ENCODE measurements around the gene PRMT9. TPM values are rescaled to one million over a fixed set of nuclear protein-coding genes. Genes with fewer than 3 reads are reported as not detected.

Gene PRMT9
- total and polyA plus RNA-seq, 8 donors, result 2.4 to 23.9 (median 7.0) TPM

GRCh38 chr4:147638365-147638764 is 45.6 kb downstream of the PRMT9 start:
- no peaks in the 10 kb centered on the region for H3K4me1 ChIP-seq
- no peaks in the 10 kb centered on the region for H3K9me3 ChIP-seq
- peaks cover 23 to 86% (median 76%) of the 10 kb centered on the region in 4 donors for H3K36me3 ChIP-seq
- no peak for TF ChIP-seq EP300 (IDR thresholded peaks at IDR 0.05)
- TF ChIP-seq POLR2AphosphoS5 (IDR thresholded peaks at IDR 0.05), result no peak
- no peak for TF ChIP-seq POLR2A (IDR thresholded peaks at IDR 0.05)
- no peak for TF ChIP-seq CTCF (IDR thresholded peaks at IDR 0.05)
- 65 to 69% (median 67%) methylated on average over 1 of the region's 1 CpG for WGBS, 5 donors
- no peak for DNase-seq
- no peak overlapping the region for H3K27ac ChIP-seq
- no peaks in the 10 kb centered on the region for H3K27me3 ChIP-seq
- H3K4me3 ChIP-seq, result no peak overlapping the region
- intact Hi-C loops (cut with DNase I; ENCODE audit: low total_unique reads), result no loop called here

GRCh38 chr4:147635348-147635747 is 48.6 kb downstream of the PRMT9 start:
- no peaks in the 10 kb centered on the region for H3K4me1 ChIP-seq
- H3K4me3 ChIP-seq, result no peak overlapping the region
- intact Hi-C loops (cut with DNase I; ENCODE audit: low total_unique reads), result no loop called here
- H3K27ac ChIP-seq, result no peak overlapping the region
- no peak for DNase-seq
- no peaks in the 10 kb centered on the region for H3K27me3 ChIP-seq
- H3K9me3 ChIP-seq, result no peaks in the 10 kb centered on the region
- TF ChIP-seq EP300 (IDR thresholded peaks at IDR 0.05), result no peak
- peaks cover 31 to 91% (median 79%) of the 10 kb centered on the region in 4 donors for H3K36me3 ChIP-seq

GRCh38 chr4:147633643-147634042 is 50.3 kb downstream of the PRMT9 start:
- Histone ChIP-seq H3K4me3 (no peak overlapping the region), H3K27me3 (no peaks in the 10 kb centered on the region), H3K27ac (no peak overlapping the region), H3K36me3 (peaks cover 31 to 100% (median 96%) of the 10 kb centered on the region in 4 donors), H3K9me3 (no peaks in the 10 kb centered on the region), H3K4me1 (no peaks in the 10 kb centered on the region)
- no peak for TF ChIP-seq CTCF (IDR thresholded peaks at IDR 0.05)
- no peak for TF ChIP-seq POLR2A (IDR thresholded peaks at IDR 0.05)
- no peak for TF ChIP-seq EP300 (IDR thresholded peaks at IDR 0.05)
- no peak for TF ChIP-seq POLR2AphosphoS5 (IDR thresholded peaks at IDR 0.05)
- DNase-seq, result no peak
- WGBS, 5 donors, result 91 to 97% (median 97%) methylated on average over 1 of the region's 1 CpG
- intact Hi-C loops (cut with DNase I; ENCODE audit: low total_unique reads), result no loop called here

- Histone ChIP-seq H3K36me3 (peaks cover 31 to 100% (median 96%) of the 10 kb centered on the region in 4 donors), H3K4me1 (no peaks in the 10 kb centered on the region), H3K27me3 (no peaks in the 10 kb centered on the region), H3K9me3 (no peaks in the 10 kb centered on the region), H3K4me3 (no peak overlapping the region), H3K27ac (no peak overlapping the region)
- no peak for DNase-seq
- TF ChIP-seq POLR2A (IDR thresholded peaks at IDR 0.05) (no peak), CTCF (IDR thresholded peaks at IDR 0.05) (no peak), POLR2AphosphoS5 (IDR thresholded peaks at IDR 0.05) (no peak), EP300 (IDR thresholded peaks at IDR 0.05) (no peak)
- WGBS, 5 donors, result 88 to 96% (median 92%) methylated on average over 3 of the region's 3 CpGs
- intact Hi-C loops (cut with DNase I; ENCODE audit: low total_unique reads), result no loop called here
Measured at GRCh38 chr4:147633113-147633512, 50.9 kb downstream of the PRMT9 start.

GRCh38 chr4:147629783-147630730 is 53.9 kb downstream of the PRMT9 start:
- intact Hi-C loops (cut with DNase I; ENCODE audit: low total_unique reads), result no loop called here
- no peak for TF ChIP-seq POLR2AphosphoS5 (IDR thresholded peaks at IDR 0.05)
- TF ChIP-seq CTCF (IDR thresholded peaks at IDR 0.05), result no peak
- no peak for TF ChIP-seq POLR2A (IDR thresholded peaks at IDR 0.05)
- TF ChIP-seq EP300 (IDR thresholded peaks at IDR 0.05), result no peak
- no peaks in the 10 kb centered on the region for H3K9me3 ChIP-seq
- H3K4me1 ChIP-seq, result no peaks in the 10 kb centered on the region
- no peak overlapping the region for H3K27ac ChIP-seq
- no peak for DNase-seq
- H3K36me3 ChIP-seq, result peaks cover 25 to 100% (median 99%) of the 10 kb centered on the region in 4 donors
- WGBS, 5 donors, result 90 to 97% (median 92%) methylated on average over 1 of the region's 1 CpG
- H3K4me3 ChIP-seq, result no peak overlapping the region
- H3K27me3 ChIP-seq, result no peaks in the 10 kb centered on the region
